Activated naive CD4-positive, alpha-beta T cell treated with anti-CD3 and anti-CD28 coated beads, Interleukin-2, amount 10 ng/mL, durations not matched to agents 7 days and 5 days (primary cell): Measurements from ENCODE around the gene POLRMT.
"Not testable (repeated sequence)": the region's sequence is repeated elsewhere in the genome, so short reads cannot be mapped to it uniquely, and the experiment has no call there.

ENCODE experiments used
- CTCF ChIA-PET: fragments of 350-600 bp; sonication (Branson Sonifier 250); formaldehyde crosslinking; loops from one replicate; lab custom pipeline; 2021; ENCODE audit warnings: antibody characterized with exemption; lab: Charles Lee
- DNase-seq: peaks from one replicate; pipeline ENCODE4 v3.0.0-alpha.2; 2020
- H3K27ac Mint-ChIP-seq: one replicate; pipeline ENCODE4 v1.8.0; 2021; ENCODE audit warnings: mild to moderate bottlenecking, moderate library complexity, mixed read lengths
- H3K27me3 Mint-ChIP-seq: one replicate; pipeline ENCODE4 v1.8.0; 2021; ENCODE audit warnings: mild to moderate bottlenecking, mixed read lengths
- H3K36me3 Mint-ChIP-seq: one replicate; pipeline ENCODE4 v1.8.0; 2021; ENCODE audit warnings: mixed read lengths
- H3K4me1 Mint-ChIP-seq: one replicate; pipeline ENCODE4 v1.8.0; 2021; ENCODE audit warnings: mixed read lengths
- H3K4me3 Mint-ChIP-seq: one replicate; pipeline ENCODE4 v1.8.0; 2021; ENCODE audit warnings: mild to moderate bottlenecking, moderate library complexity, mixed read lengths
- H3K9me3 Mint-ChIP-seq: one replicate; pipeline ENCODE4 v1.8.0; 2021; ENCODE audit warnings: mixed read lengths

POLRMT gene

GRCh38 chr19:610801-611480 is 22.4 kb downstream of the POLRMT start:
- H3K4me1 Mint-ChIP-seq: peaks cover 35% of the 10 kb centered on the region
- CTCF ChIA-PET: interaction anchor here (1.3 to 1.4 kb wide), 2 partner anchors 26 to 100 kb away, joined by 3 to 4 read pairs; no protein-coding TSS in a partner anchor
- peaks cover 20% of the 10 kb centered on the region for H3K36me3 Mint-ChIP-seq
- peak overlapping the region; percentile 97 for H3K27ac Mint-ChIP-seq
- DNase-seq: peak; percentile 88
- peak overlapping the region; percentile 93 for H3K4me3 Mint-ChIP-seq
- H3K27me3 Mint-ChIP-seq: no peaks in the 10 kb centered on the region
- no peaks in the 10 kb centered on the region for H3K9me3 Mint-ChIP-seq

- Mint-ChIP-seq H3K4me3 (peak overlapping the region; percentile 93), H3K9me3 (no peaks in the 10 kb centered on the region), H3K27me3 (no peaks in the 10 kb centered on the region), H3K27ac (peak overlapping the region; percentile 97), H3K36me3 (peaks cover 15% of the 10 kb centered on the region), H3K4me1 (peaks cover 32% of the 10 kb centered on the region)
- CTCF ChIA-PET: interaction anchor here (1.0 to 1.4 kb wide), 3 partner anchors 18 to 100 kb away, joined by 3 to 4 read pairs (median 3); no protein-coding TSS in a partner anchor
- DNase-seq: peak; percentile 78
Measured at GRCh38 chr19:610071-610800, 23.1 kb downstream of the POLRMT start.

- CTCF ChIA-PET: interaction anchor here (1.0 kb wide), 1 partner anchor 20 kb away, joined by 3 read pairs; no protein-coding TSS in a partner anchor
- Mint-ChIP-seq H3K36me3 (peaks cover 6% of the 10 kb centered on the region), H3K9me3 (no peaks in the 10 kb centered on the region), H3K27ac (no peak overlapping the region), H3K4me1 (peaks cover 30% of the 10 kb centered on the region), H3K27me3 (no peaks in the 10 kb centered on the region), H3K4me3 (no peak overlapping the region)
- DNase-seq: no peak
Measured at GRCh38 chr19:609004-609346, 24.4 kb downstream of the POLRMT start.

- H3K4me3 Mint-ChIP-seq: no peak overlapping the region
Measured at GRCh38 chr19:608155-609003, 25.0 kb downstream of the POLRMT start.

GRCh38 chr19:607301-608154 is 25.8 kb downstream of the POLRMT start:
- no peak for DNase-seq
- Mint-ChIP-seq H3K4me3 (no peak overlapping the region), H3K27me3 (no peaks in the 10 kb centered on the region), H3K9me3 (peaks cover 2% of the 10 kb centered on the region), H3K36me3 (no peaks in the 10 kb centered on the region), H3K27ac (peak overlapping the region; percentile 55), H3K4me1 (peaks cover 24% of the 10 kb centered on the region)
- CTCF ChIA-PET: interaction anchor here (1.2 kb wide), 1 partner anchor 24 kb away, joined by 3 read pairs; no protein-coding TSS in a partner anchor

More at GRCh38 chr19:608155-609003, 25.0 kb downstream of the POLRMT start:
- Mint-ChIP-seq H3K27me3 (no peaks in the 10 kb centered on the region), H3K4me1 (peaks cover 30% of the 10 kb centered on the region), H3K9me3 (peaks cover 2% of the 10 kb centered on the region), H3K36me3 (peaks cover 5% of the 10 kb centered on the region), H3K27ac (no peak overlapping the region)
- CTCF ChIA-PET: no interaction called here
- DNase-seq: no peak

GRCh38 chr19:605061-605971 is 28.0 kb downstream of the POLRMT start:
- DNase-seq: peak; percentile 46
- H3K4me3 Mint-ChIP-seq, H3K9me3 Mint-ChIP-seq, H3K27ac Mint-ChIP-seq, CTCF ChIA-PET, H3K27me3 Mint-ChIP-seq, H3K36me3 Mint-ChIP-seq: not testable (repeated sequence)
- peaks cover 11% of the 10 kb centered on the region for H3K4me1 Mint-ChIP-seq

GRCh38 chr19:604355-604754 is 29.0 kb downstream of the POLRMT start:
- CTCF ChIA-PET: no interaction called here

GRCh38 chr19:603779-604178 is 29.6 kb downstream of the POLRMT start:
- H3K36me3 Mint-ChIP-seq, H3K4me3 Mint-ChIP-seq, H3K9me3 Mint-ChIP-seq, CTCF ChIA-PET, H3K27me3 Mint-ChIP-seq, H3K4me1 Mint-ChIP-seq, H3K27ac Mint-ChIP-seq: not testable (repeated sequence)
- peak; percentile 36 for DNase-seq

More at GRCh38 chr19:604355-604754, 29.0 kb downstream of the POLRMT start:
- no peaks in the 10 kb centered on the region for H3K27me3 Mint-ChIP-seq
- peak; percentile 59 for DNase-seq
- H3K4me1 Mint-ChIP-seq: peaks cover 3% of the 10 kb centered on the region
- no peak overlapping the region for H3K4me3 Mint-ChIP-seq
- no peaks in the 10 kb centered on the region for H3K36me3 Mint-ChIP-seq
- no peak overlapping the region for H3K27ac Mint-ChIP-seq
- peaks cover 2% of the 10 kb centered on the region for H3K9me3 Mint-ChIP-seq

- H3K27ac Mint-ChIP-seq, DNase-seq, H3K4me1 Mint-ChIP-seq, H3K27me3 Mint-ChIP-seq, CTCF ChIA-PET, H3K36me3 Mint-ChIP-seq, H3K9me3 Mint-ChIP-seq, H3K4me3 Mint-ChIP-seq: not testable (repeated sequence)
Measured at GRCh38 chr19:603302-603639, 30.1 kb downstream of the POLRMT start.

- H3K27ac Mint-ChIP-seq: no peak overlapping the region
- no peak overlapping the region for H3K4me3 Mint-ChIP-seq
- CTCF ChIA-PET: interaction anchor here (0.7 kb wide), 1 partner anchor 28 kb away, joined by 3 read pairs; no protein-coding TSS in a partner anchor
- no peaks in the 10 kb centered on the region for H3K4me1 Mint-ChIP-seq
- H3K27me3 Mint-ChIP-seq: no peaks in the 10 kb centered on the region
- H3K9me3 Mint-ChIP-seq: peaks cover 2% of the 10 kb centered on the region
- DNase-seq: no peak
- H3K36me3 Mint-ChIP-seq: no peaks in the 10 kb centered on the region
Measured at GRCh38 chr19:602391-603301, 30.7 kb downstream of the POLRMT start.

GRCh38 chr19:601790-602189 is 31.5 kb downstream of the POLRMT start:
- Mint-ChIP-seq H3K27ac (no peak overlapping the region), H3K27me3 (no peaks in the 10 kb centered on the region), H3K4me3 (no peak overlapping the region), H3K36me3 (no peaks in the 10 kb centered on the region), H3K4me1 (no peaks in the 10 kb centered on the region), H3K9me3 (peaks cover 2% of the 10 kb centered on the region)
- DNase-seq: no peak
- CTCF ChIA-PET: no interaction called here

- H3K27me3 Mint-ChIP-seq: no peaks in the 10 kb centered on the region
Measured at GRCh38 chr19:601310-601709, 32.0 kb downstream of the POLRMT start.

More at GRCh38 chr19:601310-601709, 32.0 kb downstream of the POLRMT start:
- DNase-seq: no peak
- Mint-ChIP-seq H3K27ac (no peak overlapping the region), H3K9me3 (peaks cover 2% of the 10 kb centered on the region), H3K4me3 (no peak overlapping the region), H3K4me1 (no peaks in the 10 kb centered on the region), H3K36me3 (no peaks in the 10 kb centered on the region)
- CTCF ChIA-PET: no interaction called here
